ACHN (cell line): ENCODE measurements around the gene FRMD6.
"Not testable (repeated sequence)": the region's sequence is repeated elsewhere in the genome, so short reads cannot be mapped to it uniquely, and the experiment has no call there.

Experiments
- DNase-seq: peaks from one replicate; pipeline ENCODE4 v3.0.0-alpha.2; 2015
- in situ Hi-C: cut with HindIII; loops from 2 replicates; pipeline ENCODE4 v1.10.0; 2017; ENCODE audit warnings: low sequenced_read_pairs, low pct_ligation_motif_present, low pct_unique_long_range_greater_than_20kb

Gene FRMD6

DNA sequence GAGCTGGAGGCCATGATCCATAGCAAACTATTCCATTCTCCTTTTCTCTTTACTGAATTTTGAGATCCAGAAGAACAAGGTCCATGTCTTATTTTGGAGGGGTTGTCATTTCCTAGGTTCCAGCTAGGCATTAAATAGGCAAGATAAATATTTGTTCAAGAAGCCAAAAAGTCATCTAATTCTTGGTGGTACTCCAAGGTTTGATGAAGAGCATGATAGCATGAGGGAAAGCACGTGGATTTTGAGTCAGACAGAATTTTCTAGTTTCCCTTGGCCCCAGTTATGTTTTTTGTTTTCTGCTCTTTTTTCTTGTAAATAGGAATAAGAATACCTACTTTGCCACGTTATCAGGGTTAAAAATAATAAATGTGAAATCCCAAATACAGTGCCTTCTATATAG lies 25.5 kb upstream of the FRMD6 start:
- no peak for DNase-seq
- in situ Hi-C loops, result no loop called here

DNA sequence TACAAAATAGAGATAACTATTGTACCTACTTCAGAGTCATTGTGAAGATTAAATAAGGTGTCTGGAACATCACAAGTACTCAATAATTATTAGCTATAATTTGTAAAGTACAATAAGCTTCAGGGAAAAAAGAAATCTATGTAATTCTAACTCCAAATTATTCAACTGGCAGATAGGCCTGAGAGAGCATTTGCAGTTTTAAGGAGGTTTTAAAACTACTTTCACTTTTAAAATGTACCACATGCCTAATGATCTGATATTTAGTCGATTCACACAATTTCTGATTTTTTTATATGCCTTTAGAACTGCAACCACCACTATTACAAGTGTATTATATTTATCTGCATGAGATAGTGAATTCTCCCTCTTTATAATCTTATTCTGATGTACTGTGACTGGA lies 24.9 kb upstream of the FRMD6 start:
- in situ Hi-C loops, result no loop called here
- DNase-seq, result no peak

DNA sequence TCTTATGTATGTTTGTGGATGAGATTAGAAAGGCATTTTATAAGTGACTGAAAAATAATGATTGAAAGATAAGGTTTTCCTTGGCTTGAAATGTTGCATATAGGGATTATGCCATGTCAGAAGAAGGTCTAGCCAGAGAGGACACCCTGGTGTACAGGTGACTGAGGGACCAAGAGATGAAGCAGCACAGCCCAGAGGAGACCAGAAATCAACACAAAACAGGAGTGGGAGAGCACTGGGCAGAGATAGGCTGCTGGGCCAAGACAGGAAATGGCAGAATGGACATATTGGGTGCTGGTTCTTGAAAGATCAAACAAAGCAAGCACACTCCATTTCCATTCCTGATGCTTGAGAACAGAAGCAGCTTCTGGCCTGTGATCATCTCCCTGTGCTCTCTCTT lies 24.4 kb upstream of the FRMD6 start:
- DNase-seq, result no peak
- in situ Hi-C loops, result no loop called here

DNA sequence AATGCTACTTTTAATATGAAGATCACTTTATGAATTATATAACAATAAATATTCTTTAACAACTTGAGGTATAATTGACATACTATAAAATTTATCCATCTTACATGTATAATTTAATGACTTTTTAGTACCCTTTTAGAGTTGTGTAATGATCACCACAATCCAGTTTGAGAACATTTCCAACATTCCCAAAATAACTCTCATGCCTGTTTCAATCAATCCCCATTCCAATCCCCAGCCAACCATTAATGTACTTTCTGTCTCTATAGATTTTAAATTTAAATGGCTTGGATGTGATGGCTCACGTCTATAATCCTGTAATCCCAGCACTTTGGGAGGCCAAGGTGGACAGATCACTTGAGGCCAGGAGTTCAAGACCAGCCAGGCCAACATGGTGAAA lies 23.5 kb upstream of the FRMD6 start:
- in situ Hi-C loops, result no loop called here
- DNase-seq, result no peak

DNA sequence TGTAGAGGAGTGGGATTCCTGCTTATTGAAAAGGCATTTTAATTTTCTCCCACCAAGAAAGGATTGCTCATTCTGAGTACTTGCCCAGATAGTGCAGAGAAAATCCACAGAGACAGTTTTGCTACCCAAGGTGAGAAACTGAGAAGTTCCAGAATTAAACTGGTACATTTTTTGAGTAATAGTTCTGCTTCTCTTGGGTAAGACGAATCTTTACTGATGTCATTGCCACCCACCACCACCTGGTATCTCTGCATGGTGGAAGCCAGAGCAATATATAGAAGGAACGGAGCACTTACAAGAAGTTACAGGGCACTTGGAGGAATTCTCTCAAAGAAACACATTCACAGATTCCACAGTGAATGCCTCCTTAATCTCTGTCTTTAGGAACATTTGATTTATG lies 20.7 kb upstream of the FRMD6 start:
- in situ Hi-C loops, result no loop called here
- DNase-seq, result no peak

DNA sequence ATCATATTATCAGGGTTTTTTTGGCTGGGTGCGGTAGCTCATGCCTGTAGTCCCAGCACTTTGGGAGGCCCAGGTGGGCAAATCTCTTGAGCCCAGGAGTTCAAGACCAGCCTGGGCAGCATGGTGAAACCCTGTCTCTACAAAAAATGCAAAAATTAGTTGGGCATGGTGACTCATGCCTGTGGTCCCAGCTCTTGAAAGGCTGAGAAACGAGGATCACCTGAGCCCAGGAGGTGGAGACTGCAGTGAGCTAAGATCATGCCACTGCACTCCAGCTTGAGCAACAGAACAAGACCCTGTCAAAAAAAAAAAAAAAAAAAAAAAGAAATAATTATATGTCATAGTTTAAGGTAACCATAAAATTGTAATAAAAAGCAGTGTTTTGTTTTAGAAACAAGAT lies 18.4 kb upstream of the FRMD6 start:
- in situ Hi-C loops, DNase-seq: not testable (repeated sequence)

DNA sequence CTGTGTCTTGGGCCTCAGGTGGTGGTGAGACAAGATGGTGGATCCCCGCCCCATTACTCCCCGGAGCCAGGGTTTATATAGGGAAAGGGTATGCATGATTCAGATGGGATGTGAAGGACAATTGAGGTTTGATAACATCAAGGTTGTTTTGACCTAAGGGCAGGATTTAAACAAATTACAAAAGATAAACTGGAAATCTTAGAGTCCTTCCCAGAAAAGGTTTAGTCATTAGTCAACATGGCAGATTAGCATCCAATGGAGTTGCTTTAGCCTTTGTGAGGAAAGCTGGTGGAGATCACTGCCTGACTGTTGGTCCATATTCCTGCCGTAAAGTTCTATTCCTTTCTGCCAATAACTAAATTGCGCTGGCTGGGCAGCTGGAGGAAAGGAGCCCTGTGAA lies 15.6 kb upstream of the FRMD6 start:
- no peak for DNase-seq
- in situ Hi-C loops, result no loop called here

DNA sequence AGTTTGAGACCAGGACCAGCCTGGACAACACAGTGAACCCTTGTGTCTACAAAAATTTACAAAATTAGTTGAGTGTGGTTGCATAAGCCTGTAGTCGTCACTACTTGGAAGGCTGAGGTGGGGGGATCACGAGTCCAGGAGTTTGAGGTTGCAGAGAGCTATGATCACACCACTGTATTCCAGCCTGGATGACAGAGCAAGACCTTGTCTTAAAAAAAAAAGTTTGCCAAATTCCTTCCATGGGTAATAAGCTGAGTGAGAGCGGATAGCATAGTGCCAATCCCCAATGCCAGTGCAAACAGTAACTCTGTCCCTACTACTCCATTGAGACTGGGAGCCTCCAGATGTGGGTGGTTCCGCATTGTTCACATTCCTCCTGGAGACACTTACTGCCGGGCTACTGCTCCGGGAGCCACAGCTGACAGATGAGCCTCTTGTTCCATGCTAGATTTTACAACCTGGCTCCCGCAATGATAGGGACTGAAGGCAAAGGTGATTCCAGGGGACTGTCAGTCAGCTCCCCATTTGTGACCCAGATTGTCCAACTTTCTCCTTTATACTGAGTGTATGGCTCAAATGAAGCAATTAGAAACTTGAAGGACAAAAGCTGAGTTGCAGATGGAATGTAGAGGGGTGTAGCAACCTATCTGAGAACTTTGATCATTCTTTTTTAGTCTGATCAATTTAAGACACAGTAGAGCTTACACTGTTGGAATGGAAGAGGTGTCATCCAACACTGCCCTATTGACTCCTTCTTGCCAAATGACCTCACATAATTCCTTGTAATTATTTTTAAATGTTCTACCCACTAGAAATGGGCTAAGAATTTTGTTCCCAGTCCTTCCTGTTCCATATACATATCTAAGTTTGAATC lies 13.4 kb upstream of the FRMD6 start:
- DNase-seq, result peak; percentile 19
- in situ Hi-C loops, result no loop called here

DNA sequence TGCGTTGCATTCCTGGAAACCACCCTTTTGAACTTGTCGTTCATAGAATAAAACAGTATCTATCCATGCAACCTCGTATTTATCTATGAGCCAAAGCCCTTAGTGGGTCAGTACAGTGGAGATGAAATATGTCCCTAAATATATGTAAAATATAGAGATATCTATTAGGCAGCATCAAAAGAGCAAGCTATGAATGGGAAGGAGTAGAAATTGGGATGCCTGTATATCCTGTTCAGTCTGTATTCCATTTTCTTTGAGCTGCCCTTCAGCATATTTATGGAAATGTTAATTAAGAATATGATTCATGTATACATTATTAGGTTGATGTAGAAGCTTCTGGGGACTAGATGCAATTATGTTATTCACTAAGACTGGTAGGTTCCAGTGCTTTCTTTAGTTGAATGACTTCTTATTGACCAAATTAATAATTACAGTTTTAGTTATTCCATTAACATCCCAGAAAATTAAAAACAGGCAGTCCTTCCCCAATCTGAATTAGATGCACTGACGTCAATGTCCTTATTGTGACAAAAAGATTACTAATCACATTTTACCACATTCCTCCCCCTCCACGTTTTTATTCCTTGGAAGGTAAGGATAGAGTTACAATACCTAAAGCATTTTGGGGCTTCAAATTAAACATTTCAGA lies 11.9 kb upstream of the FRMD6 start:
- in situ Hi-C loops, result no loop called here
- no peak for DNase-seq

DNA sequence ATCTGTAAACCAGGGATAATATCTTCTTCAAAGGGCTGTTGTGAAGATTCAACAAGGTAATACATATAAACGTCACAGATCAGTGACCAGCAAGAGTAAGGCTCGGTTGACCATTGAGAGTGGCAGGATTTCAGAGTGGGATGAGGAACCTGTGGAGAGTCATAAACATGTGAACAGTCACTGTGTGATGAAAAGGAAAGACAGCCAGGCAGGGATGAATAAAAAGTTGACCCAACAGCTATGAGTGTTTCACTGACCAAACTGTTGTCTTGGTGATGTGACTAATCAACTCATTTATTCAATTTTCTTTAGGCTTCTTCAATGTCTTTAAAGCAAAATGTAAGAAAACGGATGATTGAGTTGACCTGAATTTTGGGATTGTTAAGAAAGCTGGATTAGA lies 8.6 kb upstream of the FRMD6 start:
- in situ Hi-C loops, result no loop called here
- peak; percentile 60 for DNase-seq

DNA sequence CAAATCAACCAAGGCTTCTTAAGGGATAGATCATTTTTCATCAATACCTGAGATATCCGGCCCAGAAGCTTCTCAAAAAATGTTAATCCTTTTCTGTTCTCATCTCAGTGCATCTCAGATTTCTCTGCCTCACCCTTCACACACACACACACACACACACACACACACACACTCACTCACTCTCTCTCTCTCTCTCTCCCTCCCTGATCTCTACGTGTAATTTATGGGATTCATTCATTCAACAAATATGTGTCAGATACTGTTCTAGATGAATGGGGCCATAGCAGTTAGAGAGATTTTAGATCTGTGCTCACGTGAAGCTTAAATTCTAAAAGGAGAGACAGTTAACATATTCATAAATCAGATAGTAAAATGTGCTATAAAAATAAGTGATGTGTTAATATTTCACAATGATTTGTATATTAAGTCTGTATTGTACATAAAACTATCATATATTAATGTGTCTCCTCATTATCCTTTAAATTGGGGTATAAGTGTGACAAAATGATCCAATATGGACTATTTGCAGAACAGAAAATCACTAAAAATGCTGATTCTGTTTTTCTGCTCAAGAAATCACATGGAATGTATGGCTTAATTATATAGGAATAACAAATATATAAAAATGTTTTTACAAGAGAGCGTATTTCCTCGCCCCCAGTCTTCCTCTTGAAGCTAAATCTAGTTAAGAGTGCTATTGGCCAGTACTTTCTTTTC lies 7.3 kb upstream of the FRMD6 start:
- in situ Hi-C loops, result no loop called here
- no peak for DNase-seq

DNA sequence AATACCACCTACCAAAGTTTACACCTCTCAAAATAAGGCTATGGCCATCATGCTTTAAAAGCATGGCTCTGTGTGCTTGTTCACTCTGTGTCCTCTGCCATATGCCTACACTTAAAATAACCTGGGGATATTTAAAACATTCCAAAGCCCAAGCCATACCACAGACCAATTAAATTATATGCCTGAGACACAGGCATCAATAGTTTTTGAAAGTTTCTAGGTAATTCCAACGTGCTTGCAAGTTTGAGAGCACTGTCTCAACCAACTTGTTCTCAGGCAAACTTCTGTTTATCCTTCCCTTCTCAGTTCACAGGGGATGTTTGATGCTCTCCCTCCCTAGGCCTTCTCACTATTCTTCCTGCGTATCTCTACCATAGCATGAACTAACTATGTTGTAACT lies 3.4 kb upstream of the FRMD6 start:
- no peak for DNase-seq
- in situ Hi-C loops, result no loop called here

DNA sequence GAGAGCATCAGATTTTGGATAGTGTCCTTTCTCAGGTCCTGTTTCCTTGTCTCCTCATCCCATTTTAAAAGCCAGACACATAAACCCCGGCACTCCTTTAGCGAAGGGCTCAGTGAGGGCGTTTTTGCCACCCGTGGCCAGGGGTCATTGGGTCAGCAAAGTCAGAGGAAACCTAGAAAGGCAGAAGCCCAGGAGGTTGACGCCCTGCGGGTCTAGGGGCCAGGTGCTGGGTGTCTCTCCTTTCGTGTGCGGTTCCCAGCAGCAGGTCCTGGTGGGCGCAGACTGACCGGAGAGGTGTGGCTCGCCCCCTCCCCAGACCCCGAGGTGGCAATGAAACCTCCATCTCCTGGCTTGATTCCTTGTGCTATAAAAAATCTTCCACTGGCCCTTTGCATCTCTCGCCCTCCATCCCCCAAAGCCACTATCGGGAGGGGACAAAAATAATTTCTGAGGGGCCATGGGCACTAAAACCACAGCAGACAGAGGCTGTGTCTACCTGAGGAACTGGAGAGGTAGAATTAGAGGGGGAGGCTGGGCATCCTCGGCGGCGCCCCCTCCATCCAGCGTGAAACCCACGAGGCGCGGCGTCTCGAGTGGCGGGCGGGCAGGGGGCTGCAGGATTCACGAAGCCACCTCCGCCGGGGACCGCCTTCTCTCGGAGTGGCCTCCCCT lies 858 bp upstream of the FRMD6 start:
- DNase-seq, result peak; percentile 26
- in situ Hi-C loops, result no loop called here

DNA sequence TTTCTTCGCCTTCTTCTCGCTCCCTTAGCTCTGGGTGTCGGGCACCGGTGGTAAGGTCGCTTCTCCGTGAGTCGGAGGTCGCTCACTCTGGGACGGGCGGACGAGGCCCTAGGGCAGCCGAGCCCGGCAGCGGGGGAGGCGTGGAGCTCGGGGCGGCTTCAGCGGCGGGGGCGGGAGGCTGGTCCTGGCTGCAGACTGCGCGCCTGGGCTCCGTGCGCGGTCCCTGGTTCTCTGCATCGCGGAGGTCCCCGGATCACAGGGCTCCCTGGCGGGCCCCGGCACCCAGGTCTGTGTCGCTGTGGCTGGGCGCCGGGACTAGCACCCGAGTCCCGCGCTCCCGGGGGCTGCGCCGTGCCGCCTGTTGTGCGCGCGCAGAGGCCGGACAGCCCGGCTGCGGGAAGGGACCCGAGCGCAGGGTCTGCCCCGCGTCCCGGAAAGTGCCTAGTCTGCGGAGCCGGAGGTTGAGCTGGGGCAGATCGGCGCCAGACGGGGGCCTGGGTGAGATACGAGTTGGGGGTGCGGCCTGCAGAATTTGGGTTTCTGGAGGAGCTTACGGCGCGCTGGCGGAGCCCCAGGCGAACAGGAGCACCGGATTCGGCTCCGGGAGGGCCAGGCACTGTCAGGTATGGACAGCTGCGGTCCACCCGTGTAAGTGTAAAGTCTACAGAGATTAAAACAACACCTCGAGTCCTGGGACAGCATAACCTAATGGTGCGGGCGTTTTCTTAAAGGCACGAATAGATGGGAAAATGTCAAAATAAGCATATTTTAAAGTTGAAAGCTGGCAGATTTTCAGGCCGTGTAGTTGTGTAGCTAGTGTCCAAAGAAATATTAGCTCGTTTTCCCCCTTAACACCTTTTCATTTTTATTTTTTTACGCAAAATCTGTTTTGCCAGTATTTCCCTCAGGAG lies 713 bp downstream of the FRMD6 start:
- peak; percentile 29 for DNase-seq

DNA sequence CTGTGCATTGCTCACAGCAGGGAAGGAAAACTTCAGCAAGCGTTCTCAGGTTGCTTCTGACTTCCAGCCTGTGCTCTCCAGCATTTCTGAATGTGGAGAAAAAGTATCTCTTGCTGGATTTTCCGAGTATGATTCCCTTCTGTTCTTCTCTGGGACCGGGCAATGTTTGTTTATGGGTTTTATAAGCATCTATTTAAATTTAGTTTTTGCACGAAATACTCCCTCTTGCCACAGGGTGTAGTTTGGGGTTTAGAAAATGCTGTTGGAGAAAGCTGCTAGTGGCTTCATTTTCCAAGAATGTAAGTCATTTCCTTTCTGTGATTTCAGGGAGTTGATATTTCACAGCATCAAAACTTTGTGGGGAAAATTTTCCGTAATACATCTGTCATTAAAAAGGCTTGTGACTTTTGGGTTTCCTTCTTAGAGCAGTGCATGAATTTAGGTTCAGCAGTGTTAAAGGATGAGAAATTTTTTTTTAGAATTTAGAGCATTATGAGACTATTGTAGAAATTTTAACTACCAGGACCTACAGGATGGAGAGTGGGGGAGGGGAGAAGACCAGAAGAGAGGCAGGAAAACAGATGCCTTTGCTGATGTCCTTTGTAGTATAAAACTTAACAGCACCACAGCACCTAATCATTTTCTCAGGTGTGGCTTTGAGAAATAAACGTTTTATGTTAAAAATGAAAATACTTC lies 1.5 kb downstream of the FRMD6 start:
- in situ Hi-C loops, result no loop called here
- DNase-seq, result peak; percentile 73

More for the DNA sequence above, 713 bp downstream of the FRMD6 start:
- in situ Hi-C loops, result no loop called here

DNA sequence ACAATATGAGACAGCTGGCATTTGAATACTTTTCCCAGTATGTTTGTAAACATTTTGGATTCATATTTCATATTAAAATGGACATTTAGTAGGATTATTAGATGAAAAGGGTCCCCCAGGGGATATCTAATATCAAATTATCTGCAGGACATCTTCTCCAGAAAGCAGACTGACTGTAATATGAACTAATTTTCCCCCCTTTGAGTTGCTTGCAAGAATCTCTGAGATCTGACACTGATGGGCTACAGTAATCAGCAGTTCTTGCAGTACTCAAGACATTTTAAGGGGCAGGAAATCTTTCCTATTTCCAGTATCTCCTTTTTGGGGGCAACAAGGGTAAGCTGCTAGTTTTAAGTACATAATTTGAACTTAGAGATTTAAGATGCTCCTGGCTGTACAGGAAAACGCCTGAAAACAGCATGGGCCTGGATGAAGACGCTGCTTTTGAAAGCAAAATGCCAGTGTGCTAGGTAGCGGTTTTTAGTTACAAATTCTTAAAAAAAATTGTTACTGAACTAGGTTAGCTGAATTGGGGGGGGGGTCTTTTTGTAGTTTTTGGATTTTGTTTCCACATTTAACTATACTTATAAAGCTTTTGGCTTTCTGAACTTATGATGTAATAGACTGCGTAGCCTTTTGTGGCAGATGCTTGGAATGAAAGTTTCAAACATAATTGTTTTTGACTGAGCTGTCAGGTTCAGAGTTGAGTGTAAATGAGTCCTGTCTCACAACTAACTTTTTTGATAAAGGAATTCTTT lies 2.2 kb downstream of the FRMD6 start:
- in situ Hi-C loops, result no loop called here
- DNase-seq, result no peak

DNA sequence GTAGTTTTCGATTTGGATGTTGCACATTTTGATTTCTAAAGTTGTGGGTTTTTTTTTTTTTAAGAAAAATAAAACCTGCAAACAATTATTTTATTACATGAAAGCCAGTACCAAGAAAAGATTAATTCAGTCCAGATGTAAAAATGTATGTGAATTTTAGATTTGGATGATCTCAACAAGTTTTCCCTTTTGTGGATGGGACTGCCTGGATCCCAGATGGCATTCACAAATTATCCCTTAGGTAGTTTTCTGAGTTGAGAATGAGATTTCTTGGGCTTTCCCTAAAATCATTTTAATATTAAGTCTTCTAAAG lies 2.8 kb downstream of the FRMD6 start:
- in situ Hi-C loops, result no loop called here

More for the DNA sequence above, 2.8 kb downstream of the FRMD6 start:
- no peak for DNase-seq
